GM12878 (cell line): ENCODE data around the gene FAM3B. TPM values are rescaled to one million over a fixed set of nuclear protein-coding genes. Genes with fewer than 3 reads are reported as not detected.

Experiments used
- ATAC-seq: fragments of 200-7000 bp; cut with Tn5 transposase; 3 replicates; pipeline ENCODE4 v1.9.1; 2020; ENCODE audit warnings: mild to moderate bottlenecking, moderate library complexity
- BruUV-seq: library from RNA; stranded (reverse); fragments of 400-500 nt; replicated peaks from 2 replicates; lab custom pipeline; 2021; lab: Mats Ljungman, UMichigan
- CTCF ChIA-PET: fragments of 300-600 bp; sonication (Branson Sonifier 250); formaldehyde crosslinking; extraction: SDS; loops from one replicate; lab custom pipeline; 2021; ENCODE audit warnings: inconsistent platforms; lab: Yijun Ruan, JAX
- POLR2A ChIA-PET: fragments of 350-600 bp; formaldehyde crosslinking; extraction: SDS; loops from one replicate; lab custom pipeline; 2021; ENCODE audit warnings: inconsistent platforms; lab: Charles Lee
- RAD21 ChIA-PET: fragments of 300-600 bp; sonication (Branson Sonifier 250); formaldehyde crosslinking; loops from one replicate; lab custom pipeline; 2023; ENCODE audit warnings: antibody characterized with exemption; ENCODE audit not compliant: unreplicated experiment; lab: Charles Lee
- SMC1A ChIA-PET: fragments of 300-600 bp; sonication (Branson Sonifier 250); formaldehyde crosslinking; loops from one replicate; lab custom pipeline; 2023; ENCODE audit not compliant: unreplicated experiment, uncharacterized antibody; lab: Charles Lee
- DNase-seq: peaks from one replicate; pipeline ENCODE4 v3.0.0-alpha.2; 2011; ENCODE audit warnings: low read depth, low spot score
- FAIRE-seq: peaks from 3 replicates; lab custom pipeline; 2011; peaks lifted over from hg19 to GRCh38; lab: Jason Lieb, UNC
- H2AFZ ChIP-seq: 2 replicates; pipeline ENCODE4 v1.6.0; 2011; ENCODE audit warnings: low read depth, low read length, control low read depth; ENCODE audit not compliant: control insufficient read depth
- H3K27ac ChIP-seq: 2 replicates; pipeline ENCODE4 v1.5.1; 2011; ENCODE audit warnings: control low read depth; ENCODE audit not compliant: control insufficient read depth, insufficient read depth
- H3K27me3 ChIP-seq, 2 experiments: replicated peaks in 1 of 2; 2 replicates each; pipeline versions ENCODE4 v1.6.0 to v1.6.1; 2011; ENCODE audit warnings: low read length in 1 of 2; ENCODE audit not compliant: control insufficient read depth in 2 of 2, insufficient read depth in 2 of 2
- H3K36me3 ChIP-seq, 2 experiments: 2 replicates each; pipeline ENCODE4 v1.5.1; 2011; ENCODE audit warnings: low read length in 1 of 2; ENCODE audit not compliant: control insufficient read depth in 2 of 2, insufficient read depth in 2 of 2
- H3K4me1 ChIP-seq: 2 replicates; pipeline ENCODE4 v1.6.1; 2011; ENCODE audit warnings: mild to moderate bottlenecking, low read length, moderate library complexity, mixed read lengths; ENCODE audit not compliant: control insufficient read depth, insufficient read depth
- H3K4me2 ChIP-seq: 2 replicates; pipeline ENCODE4 v1.6.0; 2011; ENCODE audit warnings: control low read depth; ENCODE audit not compliant: control insufficient read depth, insufficient read depth
- H3K4me3 ChIP-seq: fragments of 200-600 bp; sonication (generic); 2 replicates; pipeline ENCODE4 v1.5.1; 2016
- H3K79me2 ChIP-seq: 2 replicates; pipeline ENCODE4 v1.6.0; 2011; ENCODE audit warnings: low read length; ENCODE audit not compliant: control insufficient read depth, insufficient read depth
- H3K9ac ChIP-seq: 2 replicates; pipeline ENCODE4 v1.8.0; 2011; ENCODE audit warnings: low read length, control low read depth, mixed read lengths; ENCODE audit not compliant: control insufficient read depth, insufficient read depth
- H3K9me3 ChIP-seq: replicated peaks from 3 replicates; pipeline ENCODE4 v1.5.1; 2011; ENCODE audit warnings: mild to moderate bottlenecking, low read length; ENCODE audit not compliant: control insufficient read depth, insufficient read depth
- H4K20me1 ChIP-seq: 2 replicates; pipeline ENCODE4 v1.6.0; 2011; ENCODE audit not compliant: control insufficient read depth, insufficient read depth
- HCFC1 ChIP-seq: fragments of 150-350 bp; IDR thresholded peaks from 2 replicates; pipeline ENCODE4 v1.6.1; 2014; ENCODE audit warnings: low read length
- MEF2A ChIP-seq: IDR thresholded peaks from 2 replicates; pipeline ENCODE4 v1.6.1; 2011; ENCODE audit warnings: low read depth, mild to moderate bottlenecking, low read length, moderate library complexity; ENCODE audit not compliant: insufficient read depth
- MTA2 ChIP-seq: fragments of 450-650 bp; IDR thresholded peaks from 2 replicates; pipeline ENCODE4 v1.6.1; 2016; ENCODE audit warnings: low read depth, mild to moderate bottlenecking, moderate library complexity
- NFXL1 ChIP-seq: fragments of 450-650 bp; IDR thresholded peaks from 2 replicates; pipeline ENCODE4 v1.6.1; 2017; ENCODE audit warnings: antibody characterized with exemption, mild to moderate bottlenecking, borderline replicate concordance
- NFYA ChIP-seq: IDR thresholded peaks from 2 replicates; pipeline ENCODE4 v1.6.1; 2011; ENCODE audit warnings: low read depth, mild to moderate bottlenecking, low read length, improper control_type of control experiment, borderline replicate concordance
- NR2C1 ChIP-seq: fragments of 450-650 bp; IDR thresholded peaks from 2 replicates; pipeline ENCODE4 v1.6.1; 2017; ENCODE audit warnings: antibody characterized with exemption, mild to moderate bottlenecking, moderate library complexity
- PML ChIP-seq: IDR thresholded peaks from 2 replicates; pipeline ENCODE4 v1.6.1; 2012; ENCODE audit warnings: low read length, inconsistent platforms
- PRDM15 ChIP-seq: fragments of 450-650 bp; formaldehyde crosslinking; IDR thresholded peaks from 2 replicates; pipeline ENCODE4 v1.4.0; 2020; ENCODE audit warnings: mild to moderate bottlenecking, moderate library complexity
- RFX5 ChIP-seq: IDR thresholded peaks from 2 replicates; pipeline ENCODE4 v1.6.1; 2011; ENCODE audit warnings: low read depth, low read length, improper control_type of control experiment
- SIN3A ChIP-seq: IDR thresholded peaks from 2 replicates; pipeline ENCODE4 v1.6.1; 2012; ENCODE audit warnings: low read depth, low read length, improper control_type of control experiment
- TCF7 ChIP-seq: IDR thresholded peaks from 2 replicates; pipeline ENCODE4 v1.6.1; 2014; ENCODE audit warnings: antibody characterized with exemption, borderline replicate concordance
- ZBTB4 ChIP-seq: fragments of 450-650 bp; formaldehyde crosslinking; IDR thresholded peaks from 2 replicates; pipeline ENCODE4 v1.4.0; 2022; ENCODE audit warnings: mild to moderate bottlenecking, moderate library complexity
- WGBS: methylation state at CpG from one replicate; pipeline ENCODE4 v1.1.6; 2016; ENCODE audit warnings: low lambda C conversion rate; ENCODE audit not compliant: insufficient replicate concordance, insufficient coverage; ENCODE audit errors: missing lambda C conversion rate; 5-methylcytosine and 5-hydroxymethylcytosine counted together
- in situ Hi-C: fragments of 300-500 bp; cut with MboI; formaldehyde crosslinking; loops from 9 replicates; pipeline ENCODE4 v1.14.3; 2018; ENCODE audit warnings: mixed read lengths
- intact Hi-C: fragments of 100-400 bp; cut with micrococcal nuclease; formaldehyde crosslinking; loops from one replicate; pipeline ENCODE4 v1.14.2; 2022; ENCODE audit not compliant: unreplicated experiment
- polyA plus RNA-seq, 11 experiments: library from polyadenylated mRNA; depleted of rRNA in 4 of 11; unstranded in 6 of 11; stranded (reverse) in 5 of 11; fragments of >200 nt; fragmentation: Nextera tagmentation in 4 of 11; fragmentation: Illumina TruSeq in 1 of 11; extraction: Ambion mirVana in 4 of 11; extraction: Trizol in 1 of 11; gene quantifications; 1 replicate in 1 of 11; 2 replicates in 10 of 11; pipeline versions ENCODE4 v1.2.1 to v1.2.3, GENCODE V29; 2011 to 2016; ENCODE audit warnings: inconsistent platforms in 2 of 11, missing spikeins in 2 of 11, low read depth in 1 of 11
- total RNA-seq, 4 experiments: library from RNA; depleted of rRNA in 3 of 4; stranded (reverse); fragments of >200 nt in 3 of 4; fragmentation: Illumina TruSeq in 1 of 4; extraction: Trizol in 1 of 4; gene quantifications; 2 replicates each; pipeline versions ENCODE4 v1.2.1 to v1.2.3, GENCODE V29; 2013 to 2021
- TF ChIP-seq, protein P1 (sequence below): IDR thresholded peaks from 2 replicates; pipeline ENCODE4 v1.6.1; 2011; ENCODE audit warnings: low read depth, mild to moderate bottlenecking, low read length, moderate library complexity, borderline replicate concordance; ENCODE audit errors: extremely low read depth

Gene FAM3B
- total and polyA plus RNA-seq, 10 of the 15 experiments (the other 5 are each of a cell fraction or from before 2014, with no cell fraction given) = 0.12 TPM; not detected in 9

- DNase-seq (no peak), FAIRE-seq (no peak), ATAC-seq (no peak)
- Histone ChIP-seq H3K79me2 (no peaks in the 10 kb centered on the region), H3K27ac (no peak overlapping the region), H3K4me2 (no peak overlapping the region), H3K9me3 (no peaks in the 10 kb centered on the region; the same call in 2 of the 3 replicates), H3K27me3 (no peaks in the 10 kb centered on the region; a peak in 1 of 4 replicates), H3K9ac (no peak overlapping the region), H3K4me1 (no peaks in the 10 kb centered on the region), H4K20me1 (no peaks in the 10 kb centered on the region), H3K4me3 (no peak overlapping the region), H3K36me3 (no peaks in the 10 kb centered on the region), H2AFZ (no peak overlapping the region)
- intact Hi-C loops = no loop called here
- CTCF ChIA-PET = interaction anchor here (1.0 kb wide), 1 partner anchor 62 kb away, joined by 3 read pairs; no protein-coding TSS in a partner anchor
- BruUV-seq = no TSS peak
- RAD21 ChIA-PET = no interaction called here
- in situ Hi-C loops = no loop called here
- SMC1A ChIA-PET = no interaction called here
- WGBS = 56% methylated on average over 13 of the region's 13 CpGs
- POLR2A ChIA-PET = no interaction called here
- TF ChIP-seq ZBTB4 = no peak
- TF ChIP-seq MEF2A = no peak
- TF ChIP-seq, protein P1, sequence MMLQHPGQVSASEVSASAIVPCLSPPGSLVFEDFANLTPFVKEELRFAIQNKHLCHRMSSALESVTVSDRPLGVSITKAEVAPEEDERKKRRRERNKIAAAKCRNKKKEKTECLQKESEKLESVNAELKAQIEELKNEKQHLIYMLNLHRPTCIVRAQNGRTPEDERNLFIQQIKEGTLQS = no peak
- no peak for TF ChIP-seq RFX5
- TF ChIP-seq PRDM15 = no peak
- TF ChIP-seq NFYA = no peak
- TF ChIP-seq NR2C1 = no peak
- no peak for TF ChIP-seq NFXL1
- no peak for TF ChIP-seq PML
- TF ChIP-seq TCF7 = no peak
- no peak for TF ChIP-seq SIN3A
- TF ChIP-seq MTA2 = no peak
- TF ChIP-seq HCFC1 = no peak
Observed at GRCh38 chr21:41345934-41346685, 29.5 kb downstream of the FAM3B start.
